ENCODE results near the gene ERICH4. TPM values are rescaled to one million over a fixed set of nuclear protein-coding genes. Genes with fewer than 3 reads are reported as not detected.

ERICH4 gene
- total and polyA plus RNA-seq, 2 donors (not counting 3 experiments of a cell fraction or from before 2014, with no cell fraction given): not detected

GRCh38 chr19:41426116-41426841, 16.7 kb upstream of the ERICH4 start:
- Histone ChIP-seq H4K20me1 (replicated peaks; ENCODE audit: control insufficient read depth, extremely low read depth, insufficient read depth, low read length) (no peaks in the 10 kb centered on the region), H3K4me3 (replicated peaks in 1 of 3; ENCODE audit: insufficient read depth in 1 of 3, low read depth in 1 of 3, low read length in 3 of 3) (peak overlapping the region in 2 of 3 experiments; percentile 41 to 49), H3K9me1 (replicated peaks; ENCODE audit: control insufficient read depth, extremely low read depth, insufficient read depth, low read length) (no peaks in the 10 kb centered on the region), H3K27ac (ENCODE audit: insufficient read depth, low read depth, low read length) (peak overlapping the region; percentile 62), H3K36me3 (ENCODE audit: control insufficient read depth in 2 of 2, extremely low read depth in 1 of 2, insufficient read depth in 2 of 2, low read length in 2 of 2) (peaks cover 0 to 25% of the 10 kb centered on the region in 2 experiments), H3K9me3 (replicated peaks; ENCODE audit: control insufficient read depth, insufficient read depth, low read length) (no peaks in the 10 kb centered on the region), H2AFZ (ENCODE audit: low read depth, low read length) (no peak overlapping the region), H3K27me3 (ENCODE audit: control insufficient read depth in 2 of 2, insufficient read depth in 2 of 2, low read length in 2 of 2) (no peaks in the 10 kb centered on the region), H3K4me1 (ENCODE audit: control insufficient read depth, extremely low read depth, insufficient read depth, low read length) (peaks cover 25% of the 10 kb centered on the region), H3K79me2 (ENCODE audit: control insufficient read depth, insufficient read depth, low read length) (peaks cover 5% of the 10 kb centered on the region), H3K9ac (replicated peaks; ENCODE audit: extremely low read depth, insufficient read depth, low read length) (peak overlapping the region; percentile 53), H3K4me2 (ENCODE audit: insufficient read depth, low read length) (peak overlapping the region; percentile 50)
- FAIRE-seq: no peak
- TSS peak; percentile 2 for BruUV-seq (replicated peaks)
- intact Hi-C loops (cut with micrococcal nuclease) (loop anchor here (2.0 kb wide), 1 partner anchor 61 kb away; the partner anchor contains the start of gene B9D2), dilution Hi-C loops (cut with MboI; ENCODE audit: extremely low pct_ligation_motif_present, low sequenced_read_pairs) (no loop called here)
- CTCF ChIA-PET: interaction anchor here (0.8 to 4.1 kb wide), 9 partner anchors 13 to 1952 kb away, joined by 3 to 17 read pairs (median 3); no protein-coding TSS in a partner anchor
- TF ChIP-seq MAX (IDR thresholded peaks at IDR 0.05; ENCODE audit: insufficient read depth, insufficient read length): no peak
- no peak for TF ChIP-seq POLR2AphosphoS5 (IDR thresholded peaks at IDR 0.05; ENCODE audit: insufficient read depth, low read depth, low read length)
- TF ChIP-seq JUN (IDR thresholded peaks at IDR 0.05; ENCODE audit: borderline replicate concordance, insufficient read depth, insufficient read length, low read depth): no peak
- no peak for TF ChIP-seq EZH2 (IDR thresholded peaks at IDR 0.05; ENCODE audit: borderline replicate concordance, low read depth, low read length, severe bottlenecking)
- TF ChIP-seq MYC (IDR thresholded peaks at IDR 0.05; ENCODE audit: low read depth, low read length): no peak
- TF ChIP-seq CTCF (IDR thresholded peaks at IDR 0.05; ENCODE audit: extremely low read depth in 1 of 2, insufficient read depth in 1 of 2, low read depth in 1 of 2, low read length in 2 of 2): no peak
- TF ChIP-seq GATA2 (IDR thresholded peaks at IDR 0.05; ENCODE audit: insufficient read depth, insufficient read length, low read depth, low read length): no peak
- TF ChIP-seq POLR2A (IDR thresholded peaks at IDR 0.05; ENCODE audit: low read depth, low read length): no peak
- no peak for TF ChIP-seq FOS (IDR thresholded peaks at IDR 0.05; ENCODE audit: borderline replicate concordance, insufficient read depth, low read length)
- POLR2A ChIA-PET: no interaction called here
- no peak for DNase-seq (ENCODE audit: low read depth, low spot score)
